Neuronal stem cell (in vitro differentiated cells): Measurements from ENCODE around the gene GABPB2.
"Not testable (repeated sequence)": the region's sequence is repeated elsewhere in the genome, so short reads cannot be mapped to it uniquely, and the experiment has no call there.

Experiments
- DNase-seq: peaks from one replicate; pipeline ENCODE4 v3.0.0-alpha.2; 2013; ENCODE audit warnings: low spot score
- H2AFZ ChIP-seq: one replicate; pipeline ENCODE4 v1.6.1; 2013; ENCODE audit warnings: mild to moderate bottlenecking, low read length, inconsistent platforms
- H2AK5ac ChIP-seq: 2 replicates; pipeline ENCODE4 v1.6.1; 2013; ENCODE audit warnings: low read depth, mild to moderate bottlenecking, inconsistent platforms, low read length, moderate library complexity, mixed read lengths
- H2BK120ac ChIP-seq: 2 replicates; pipeline ENCODE4 v1.6.1; 2013; ENCODE audit warnings: low read depth, mild to moderate bottlenecking, inconsistent platforms, low read length, moderate library complexity, mixed read lengths
- H2BK12ac ChIP-seq: one replicate; pipeline ENCODE4 v1.6.1; 2013; ENCODE audit warnings: low read length, inconsistent platforms
- H2BK15ac ChIP-seq: 2 replicates; pipeline ENCODE4 v1.6.1; 2013; ENCODE audit warnings: mild to moderate bottlenecking, low read length, inconsistent platforms, mixed read lengths
- H2BK5ac ChIP-seq: one replicate; pipeline ENCODE4 v1.6.1; 2013; ENCODE audit warnings: inconsistent platforms, mild to moderate bottlenecking, low read length, moderate library complexity
- H3K14ac ChIP-seq: one replicate; pipeline ENCODE4 v1.6.1; 2013; ENCODE audit warnings: low read length, inconsistent platforms
- H3K18ac ChIP-seq: 2 replicates; pipeline ENCODE4 v1.6.1; 2013; ENCODE audit warnings: low read length, inconsistent platforms
- H3K23ac ChIP-seq: 2 replicates; pipeline ENCODE4 v1.6.1; 2013; ENCODE audit warnings: low read depth, mild to moderate bottlenecking, mixed read lengths, low read length, inconsistent platforms; ENCODE audit not compliant: poor library complexity
- H3K27ac ChIP-seq: replicated peaks from 3 replicates; pipeline ENCODE4 v1.5.1; 2013; ENCODE audit warnings: low read length, inconsistent platforms
- H3K27me3 ChIP-seq, 3 experiments: 2 replicates each; pipeline ENCODE4 v1.6.1; 2013; ENCODE audit warnings: low read length in 3 of 3, mild to moderate bottlenecking in 2 of 3, inconsistent platforms in 1 of 3, low read depth in 1 of 3, mixed read lengths in 1 of 3, moderate library complexity in 1 of 3; ENCODE audit not compliant: control insufficient read depth in 3 of 3, insufficient read depth in 3 of 3
- H3K36me3 ChIP-seq, 2 donors: replicated peaks in 1 of 2; 2 replicates each; pipeline ENCODE4 v1.6.1; 2013; ENCODE audit warnings: low read length in 2 of 2; ENCODE audit not compliant: control insufficient read depth in 2 of 2, insufficient read depth in 2 of 2
- H3K4ac ChIP-seq: 2 replicates; pipeline ENCODE4 v1.6.1; 2013; ENCODE audit warnings: inconsistent platforms, mild to moderate bottlenecking, low read length, moderate library complexity
- H3K4me1 ChIP-seq, 2 donors: 1 replicate in 1 of 2; 2 replicates in 1 of 2; pipeline ENCODE4 v1.6.1; 2013; ENCODE audit warnings: low read length in 2 of 2, low read depth in 1 of 2; ENCODE audit not compliant: control insufficient read depth in 2 of 2, insufficient read depth in 1 of 2
- H3K4me2 ChIP-seq: one replicate; pipeline ENCODE4 v1.6.1; 2013; ENCODE audit warnings: mild to moderate bottlenecking, low read length, inconsistent platforms; ENCODE audit not compliant: insufficient read depth, poor library complexity, severe bottlenecking
- H3K4me3 ChIP-seq, 2 donors: 2 replicates each; pipeline ENCODE4 v1.5.1; 2013; ENCODE audit warnings: low read length in 2 of 2, mild to moderate bottlenecking in 2 of 2, inconsistent platforms in 1 of 2, moderate library complexity in 1 of 2
- H3K79me1 ChIP-seq: one replicate; pipeline ENCODE4 v1.6.1; 2013; ENCODE audit warnings: low read depth, mild to moderate bottlenecking, inconsistent platforms, low read length, moderate library complexity
- H3K9ac ChIP-seq: one replicate; pipeline ENCODE4 v1.6.1; 2013; ENCODE audit warnings: mild to moderate bottlenecking, low read depth, low read length, inconsistent platforms; ENCODE audit not compliant: poor library complexity
- H3K9me3 ChIP-seq, 2 donors: replicated peaks in 1 of 2; 2 replicates each; pipeline versions ENCODE3 to v1.6.1; 2013; ENCODE audit warnings: low read length in 2 of 2, mild to moderate bottlenecking in 2 of 2, inconsistent platforms in 1 of 2, low read depth in 1 of 2, mixed read lengths in 1 of 2, moderate library complexity in 1 of 2; ENCODE audit not compliant: control insufficient read depth in 2 of 2, insufficient read depth in 1 of 2
- H4K8ac ChIP-seq: one replicate; pipeline ENCODE4 v1.6.1; 2013; ENCODE audit warnings: low read depth, mild to moderate bottlenecking, inconsistent platforms, low read length, moderate library complexity
- H4K91ac ChIP-seq: one replicate; pipeline ENCODE4 v1.6.1; 2013; ENCODE audit warnings: low read length, low read depth, mild to moderate bottlenecking, inconsistent platforms; ENCODE audit not compliant: poor library complexity
- WGBS, 2 donors: extraction: QIAGEN DNeasy Blood & Tissue Kit; methylation state at CpG; one replicate each; pipeline ENCODE4 v1.1.7; 2013; ENCODE audit warnings: missing lambda C conversion rate in 2 of 2, mixed read lengths in 1 of 2; ENCODE audit not compliant: insufficient read length in 2 of 2, insufficient replicate concordance in 1 of 2; ENCODE audit errors: extremely low coverage in 2 of 2; 5-methylcytosine and 5-hydroxymethylcytosine counted together

Gene GABPB2

DNA sequence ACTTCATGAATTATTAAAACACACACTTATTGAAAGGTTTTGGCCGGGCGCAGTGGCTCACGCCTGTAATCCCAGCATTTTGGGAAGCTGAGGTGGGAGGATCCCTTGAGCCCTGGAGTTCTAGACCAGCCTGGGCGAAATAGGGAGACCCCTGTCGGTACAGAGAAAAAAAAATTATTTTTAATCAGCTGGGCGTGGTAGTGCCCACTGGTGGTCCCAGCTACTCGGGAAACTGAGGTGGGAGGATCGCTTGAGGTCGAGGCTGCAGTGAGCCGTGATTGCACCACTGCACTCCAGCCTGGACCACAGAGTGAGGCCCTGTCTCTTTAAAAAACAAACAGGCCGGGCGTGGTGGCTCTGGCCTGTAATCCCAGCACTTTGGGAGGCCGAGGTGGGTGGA lies 1.7 kb downstream of the GABPB2 start:
- no peak overlapping the region for H3K4me2 ChIP-seq
- no peak overlapping the region for H3K4ac ChIP-seq
- H3K4me3 ChIP-seq, result no peak overlapping the region
- no peak overlapping the region for H4K8ac ChIP-seq
- no peak overlapping the region for H3K9ac ChIP-seq
- H3K27me3 ChIP-seq, result no peaks in the 10 kb centered on the region
- H3K79me1 ChIP-seq, result no peaks in the 10 kb centered on the region
- no peaks in the 10 kb centered on the region for H3K9me3 ChIP-seq
- no peak overlapping the region for H3K18ac ChIP-seq
- no peak overlapping the region for H2BK120ac ChIP-seq
- peaks cover 0 to 1% of the 10 kb centered on the region in 2 donors for H3K4me1 ChIP-seq
- no peak overlapping the region for H2BK15ac ChIP-seq
- H3K36me3 ChIP-seq, result peaks cover 2 to 42% of the 10 kb centered on the region in 2 donors
- no peak overlapping the region for H3K14ac ChIP-seq
- no peak overlapping the region for H4K91ac ChIP-seq
- H3K27ac ChIP-seq, result no peak overlapping the region
- no peak overlapping the region for H2BK12ac ChIP-seq
- DNase-seq, result no peak
- no peak overlapping the region for H2AK5ac ChIP-seq
- no peak overlapping the region for H2BK5ac ChIP-seq
- no CpG with 5 or more reads among the region's 13 CpGs for WGBS, 2 donors
- H2AFZ ChIP-seq, result no peak overlapping the region
- no peak overlapping the region for H3K23ac ChIP-seq

GRCh38 chr1:151085953-151086559 lies 15.5 kb downstream of the GABPB2 start:
- Histone ChIP-seq H3K4me1 (no peaks in the 10 kb centered on the region), H3K9me3 (no peaks in the 10 kb centered on the region), H2AFZ (no peak overlapping the region), H3K27ac (no peak overlapping the region), H2BK120ac (no peak overlapping the region), H3K9ac (no peak overlapping the region), H3K18ac (no peak overlapping the region), H3K27me3 (no peaks in the 10 kb centered on the region), H2BK15ac (no peak overlapping the region), H3K4me2 (no peak overlapping the region), H3K4ac (no peak overlapping the region), H3K4me3 (no peak overlapping the region), H4K8ac (no peak overlapping the region), H2BK12ac (no peak overlapping the region), H2AK5ac (no peak overlapping the region), H3K36me3 (no peaks in the 10 kb centered on the region), H3K79me1 (no peaks in the 10 kb centered on the region), H4K91ac (no peak overlapping the region), H2BK5ac (no peak overlapping the region), H3K23ac (no peak overlapping the region), H3K14ac (no peak overlapping the region)
- WGBS, 2 donors, result no CpG with 5 or more reads among the region's 4 CpGs
- no peak for DNase-seq

DNA sequence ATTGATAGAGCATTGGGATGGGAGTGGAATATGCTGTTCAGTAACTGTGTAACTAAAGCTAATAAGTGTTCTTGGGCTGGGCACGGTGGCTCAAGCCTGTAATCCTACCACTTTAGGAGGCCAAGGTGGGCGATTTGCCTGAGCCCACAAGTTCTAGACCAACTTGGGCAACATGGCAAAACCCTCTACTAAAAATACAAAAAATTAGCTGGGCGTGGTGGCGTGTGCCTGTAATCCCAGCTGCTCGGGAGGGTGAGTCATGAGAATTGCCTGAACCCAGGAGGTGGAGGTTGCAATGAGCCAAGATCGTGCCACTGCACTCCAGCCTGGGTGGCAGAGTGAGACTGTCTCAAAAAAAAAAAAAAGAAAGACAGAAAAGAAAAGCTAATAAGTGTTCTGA lies 26.9 kb downstream of the GABPB2 start:
- H2BK12ac ChIP-seq, H3K4me3 ChIP-seq, H2BK15ac ChIP-seq, H2AK5ac ChIP-seq, H3K18ac ChIP-seq, H3K27me3 ChIP-seq, DNase-seq, H3K27ac ChIP-seq, H4K91ac ChIP-seq, H3K4me1 ChIP-seq, H3K23ac ChIP-seq, H2AFZ ChIP-seq, H3K9ac ChIP-seq, H4K8ac ChIP-seq, H2BK120ac ChIP-seq, H3K79me1 ChIP-seq, H3K14ac ChIP-seq, H2BK5ac ChIP-seq, H3K4me2 ChIP-seq, H3K9me3 ChIP-seq, H3K4ac ChIP-seq, H3K36me3 ChIP-seq: not testable (repeated sequence)
- no CpG with 5 or more reads among the region's 6 CpGs for WGBS, 2 donors

GRCh38 chr1:151098126-151098525 lies 27.6 kb downstream of the GABPB2 start:
- no peak overlapping the region for H3K9ac ChIP-seq
- H3K4me3 ChIP-seq, result no peak overlapping the region
- peaks cover 0 to 2% of the 10 kb centered on the region in 2 donors for H3K36me3 ChIP-seq
- H3K18ac ChIP-seq, result no peak overlapping the region
- no peak overlapping the region for H2AK5ac ChIP-seq
- DNase-seq, result no peak
- H2BK15ac ChIP-seq, result no peak overlapping the region
- whole genome bisulfite sequencing, 2 donors, result no CpG with 5 or more reads among the region's 1 CpG
- no peaks in the 10 kb centered on the region for H3K9me3 ChIP-seq
- no peak overlapping the region for H3K14ac ChIP-seq
- H3K4me2 ChIP-seq, result no peak overlapping the region
- H3K27me3 ChIP-seq, result no peaks in the 10 kb centered on the region
- no peak overlapping the region for H2BK5ac ChIP-seq
- H3K4me1 ChIP-seq, result no peaks in the 10 kb centered on the region
- no peak overlapping the region for H4K8ac ChIP-seq
- H3K23ac ChIP-seq, result no peak overlapping the region
- no peak overlapping the region for H3K27ac ChIP-seq
- H2BK12ac ChIP-seq, result no peak overlapping the region
- H4K91ac ChIP-seq, result no peak overlapping the region
- no peak overlapping the region for H3K4ac ChIP-seq
- H3K79me1 ChIP-seq, result no peaks in the 10 kb centered on the region
- H2BK120ac ChIP-seq, result no peak overlapping the region
- H2AFZ ChIP-seq, result no peak overlapping the region
